CD4-positive, alpha-beta T cell treated with Interleukin-6 for 4 hours (primary cell): Measurements from ENCODE around the gene CX3CR1.

Experiments used
- DNase-seq: peaks from one replicate; pipeline ENCODE4 v3.0.0-alpha.2; 2020; ENCODE audit warnings: mixed read lengths

Gene CX3CR1

GRCh38 chr3:39290255-39290654, 10.4 kb upstream of the CX3CR1 start:
- DNase-seq = no peak

- no peak for DNase-seq
Observed at GRCh38 chr3:39289107-39289506, 9.3 kb upstream of the CX3CR1 start.

GRCh38 chr3:39288300-39288808, 8.5 kb upstream of the CX3CR1 start:
- DNase-seq = peak; percentile 86

- DNase-seq = no peak
Observed at GRCh38 chr3:39287216-39288164, 7.7 kb upstream of the CX3CR1 start.

GRCh38 chr3:39286771-39287170, 6.9 kb upstream of the CX3CR1 start:
- no peak for DNase-seq

- no peak for DNase-seq
Observed at GRCh38 chr3:39285332-39285731, 5.5 kb upstream of the CX3CR1 start.

- DNase-seq = no peak
Observed at GRCh38 chr3:39284457-39284881, 4.6 kb upstream of the CX3CR1 start.

- DNase-seq = no peak
Observed at GRCh38 chr3:39282057-39282456, 2.2 kb upstream of the CX3CR1 start.

- DNase-seq = no peak
Observed at GRCh38 chr3:39281533-39281932, 1.7 kb upstream of the CX3CR1 start.

- DNase-seq = no peak
Observed at GRCh38 chr3:39280571-39280970, 735 bp upstream of the CX3CR1 start.

- DNase-seq = no peak
Observed at GRCh38 chr3:39278616-39278935, 1.3 kb downstream of the CX3CR1 start.

GRCh38 chr3:39277893-39278615, 1.8 kb downstream of the CX3CR1 start:
- no peak for DNase-seq

- no peak for DNase-seq
Observed at GRCh38 chr3:39276746-39277145, 3.1 kb downstream of the CX3CR1 start.

GRCh38 chr3:39275963-39276593, 3.8 kb downstream of the CX3CR1 start:
- no peak for DNase-seq

- no peak for DNase-seq
Observed at GRCh38 chr3:39275052-39275451, 4.8 kb downstream of the CX3CR1 start.

GRCh38 chr3:39273119-39273518, 6.7 kb downstream of the CX3CR1 start:
- no peak for DNase-seq

GRCh38 chr3:39272191-39272590, 7.6 kb downstream of the CX3CR1 start:
- DNase-seq = no peak

- DNase-seq = no peak
Observed at GRCh38 chr3:39271363-39271914, 8.4 kb downstream of the CX3CR1 start.

- DNase-seq = no peak
Observed at GRCh38 chr3:39269528-39269927, 10.3 kb downstream of the CX3CR1 start.

- DNase-seq = no peak
Observed at GRCh38 chr3:39268549-39268900, 11.3 kb downstream of the CX3CR1 start.

GRCh38 chr3:39267631-39268548, 11.9 kb downstream of the CX3CR1 start:
- peak; percentile 52 for DNase-seq

- DNase-seq = no peak
Observed at GRCh38 chr3:39264053-39264452, 15.8 kb downstream of the CX3CR1 start.
